Measurements from ENCODE around the gene CD34. TPM values are rescaled to one million over a fixed set of nuclear protein-coding genes. Genes with fewer than 3 reads are reported as not detected.

The CD34 gene
- polyA plus RNA-seq, 4 donors, result 1.1 to 23.7 (median 9.7) TPM

- DNase-seq (no peak), FAIRE-seq (no peak)
- 80 to 97% (median 92%) methylated on average over 1 of the region's 1 CpG for WGBS, 3 donors
- no peaks in the 10 kb centered on the region for H3K27me3 ChIP-seq (ENCODE audit: control insufficient read depth in 3 of 3, insufficient read depth in 3 of 3, low read length in 3 of 3)
- H3K27ac ChIP-seq (ENCODE audit: low read depth in 1 of 3, low read length in 2 of 3), result no peak overlapping the region
- H3K9me3 ChIP-seq (ENCODE audit: control insufficient read depth in 2 of 2, insufficient read depth in 1 of 2, low read depth in 1 of 2, low read length in 1 of 2), result no peaks in the 10 kb centered on the region
- H3K4me1 ChIP-seq (ENCODE audit: control insufficient read depth in 3 of 3, insufficient read depth in 2 of 3, low read depth in 1 of 3, low read length in 2 of 3), result peaks cover 5 to 11% (median 8%) of the 10 kb centered on the region in 3 donors
- H3K36me3 ChIP-seq (ENCODE audit: control insufficient read depth in 3 of 3, insufficient read depth in 2 of 3, low read depth in 1 of 3, low read length in 3 of 3), result peaks cover 0 to 6% (median 0%) of the 10 kb centered on the region in 3 donors
- H3K4me3 ChIP-seq (ENCODE audit: low read depth in 1 of 3, low read length in 3 of 3), result no peak overlapping the region
These were observed 52.6 kb downstream of the CD34 start for GRCh38 chr1:207858281-207858680.

GRCh38 chr1:207857447-207857846, 53.5 kb downstream of the CD34 start:
- Histone ChIP-seq H3K4me3 (ENCODE audit: low read depth in 1 of 3, low read length in 3 of 3) (no peak overlapping the region), H3K36me3 (ENCODE audit: control insufficient read depth in 3 of 3, insufficient read depth in 2 of 3, low read depth in 1 of 3, low read length in 3 of 3) (peaks cover 0 to 10% (median 0%) of the 10 kb centered on the region in 3 donors), H3K27ac (ENCODE audit: low read depth in 1 of 3, low read length in 2 of 3) (no peak overlapping the region), H3K27me3 (ENCODE audit: control insufficient read depth in 3 of 3, insufficient read depth in 3 of 3, low read length in 3 of 3) (no peaks in the 10 kb centered on the region), H3K4me1 (ENCODE audit: control insufficient read depth in 3 of 3, insufficient read depth in 2 of 3, low read depth in 1 of 3, low read length in 2 of 3) (peaks cover 10 to 19% (median 13%) of the 10 kb centered on the region in 3 donors), H3K9me3 (ENCODE audit: control insufficient read depth in 2 of 2, insufficient read depth in 1 of 2, low read depth in 1 of 2, low read length in 1 of 2) (no peaks in the 10 kb centered on the region)
- 89 to 92% (median 89%) methylated on average over 7 of the region's 7 CpGs for WGBS, 3 donors
- DNase-seq (no peak), FAIRE-seq (no peak)

GRCh38 chr1:207856276-207857023, 54.5 kb downstream of the CD34 start:
- Histone ChIP-seq H3K4me1 (ENCODE audit: control insufficient read depth in 3 of 3, insufficient read depth in 2 of 3, low read depth in 1 of 3, low read length in 2 of 3) (peaks cover 10 to 19% (median 13%) of the 10 kb centered on the region in 3 donors), H3K27ac (ENCODE audit: low read depth in 1 of 3, low read length in 2 of 3) (no peak overlapping the region), H3K4me3 (ENCODE audit: low read depth in 1 of 3, low read length in 3 of 3) (no peak overlapping the region), H3K27me3 (ENCODE audit: control insufficient read depth in 3 of 3, insufficient read depth in 3 of 3, low read length in 3 of 3) (no peaks in the 10 kb centered on the region), H3K36me3 (ENCODE audit: control insufficient read depth in 3 of 3, insufficient read depth in 2 of 3, low read depth in 1 of 3, low read length in 3 of 3) (peaks cover 0 to 6% (median 0%) of the 10 kb centered on the region in 3 donors), H3K9me3 (ENCODE audit: control insufficient read depth in 2 of 2, insufficient read depth in 1 of 2, low read depth in 1 of 2, low read length in 1 of 2) (no peaks in the 10 kb centered on the region)
- WGBS, 3 donors, result 52 to 89% (median 88%) methylated on average over 1 of the region's 1 CpG
- DNase-seq, result no peak
- FAIRE-seq, result no peak

GRCh38 chr1:207854001-207854400, 56.9 kb downstream of the CD34 start:
- FAIRE-seq (no peak), DNase-seq (no peak)
- Histone ChIP-seq H3K27ac (ENCODE audit: low read depth in 1 of 3, low read length in 2 of 3) (peak overlapping the region in 1 of 3 donors; percentile 34), H3K27me3 (ENCODE audit: control insufficient read depth in 3 of 3, insufficient read depth in 3 of 3, low read length in 3 of 3) (no peaks in the 10 kb centered on the region), H3K9me3 (ENCODE audit: control insufficient read depth in 2 of 2, insufficient read depth in 1 of 2, low read depth in 1 of 2, low read length in 1 of 2) (no peaks in the 10 kb centered on the region), H3K4me1 (ENCODE audit: control insufficient read depth in 3 of 3, insufficient read depth in 2 of 3, low read depth in 1 of 3, low read length in 2 of 3) (peaks cover 11 to 24% (median 16%) of the 10 kb centered on the region in 3 donors), H3K4me3 (ENCODE audit: low read depth in 1 of 3, low read length in 3 of 3) (no peak overlapping the region), H3K36me3 (ENCODE audit: control insufficient read depth in 3 of 3, insufficient read depth in 2 of 3, low read depth in 1 of 3, low read length in 3 of 3) (peaks cover 0 to 15% (median 0%) of the 10 kb centered on the region in 3 donors)
- WGBS, 3 donors, result 88 to 89% (median 89%) methylated on average over 2 of the region's 2 CpGs

GRCh38 chr1:207853372-207853757, 57.6 kb downstream of the CD34 start:
- no peaks in the 10 kb centered on the region for H3K27me3 ChIP-seq (ENCODE audit: control insufficient read depth in 3 of 3, insufficient read depth in 3 of 3, low read length in 3 of 3)
- H3K4me1 ChIP-seq (ENCODE audit: control insufficient read depth in 3 of 3, insufficient read depth in 2 of 3, low read depth in 1 of 3, low read length in 2 of 3), result peaks cover 13 to 21% (median 20%) of the 10 kb centered on the region in 3 donors
- no peak overlapping the region for H3K4me3 ChIP-seq (ENCODE audit: low read depth in 1 of 3, low read length in 3 of 3)
- H3K27ac ChIP-seq (ENCODE audit: low read depth in 1 of 3, low read length in 2 of 3), result peak overlapping the region in 1 of 3 donors; percentile 56
- peaks cover 0 to 15% (median 0%) of the 10 kb centered on the region in 3 donors for H3K36me3 ChIP-seq (ENCODE audit: control insufficient read depth in 3 of 3, insufficient read depth in 2 of 3, low read depth in 1 of 3, low read length in 3 of 3)
- DNase-seq (peak; percentile 66 to 80), FAIRE-seq (no peak)
- H3K9me3 ChIP-seq (ENCODE audit: control insufficient read depth in 2 of 2, insufficient read depth in 1 of 2, low read depth in 1 of 2, low read length in 1 of 2), result no peaks in the 10 kb centered on the region
- WGBS, 3 donors, result 9 to 36% (median 35%) methylated on average over 1 of the region's 1 CpG

- no peak for FAIRE-seq
- peak overlapping the region in 1 of 3 donors; percentile 56 for H3K27ac ChIP-seq (ENCODE audit: low read depth in 1 of 3, low read length in 2 of 3)
- H3K9me3 ChIP-seq (ENCODE audit: control insufficient read depth in 2 of 2, insufficient read depth in 1 of 2, low read depth in 1 of 2, low read length in 1 of 2), result no peaks in the 10 kb centered on the region
- WGBS, 3 donors, result 52 to 54% (median 53%) methylated on average over 9 of the region's 9 CpGs
- H3K27me3 ChIP-seq (ENCODE audit: control insufficient read depth in 3 of 3, insufficient read depth in 3 of 3, low read length in 3 of 3), result no peaks in the 10 kb centered on the region
- no peak overlapping the region for H3K4me3 ChIP-seq (ENCODE audit: low read depth in 1 of 3, low read length in 3 of 3)
- peaks cover 13 to 24% (median 23%) of the 10 kb centered on the region in 3 donors for H3K4me1 ChIP-seq (ENCODE audit: control insufficient read depth in 3 of 3, insufficient read depth in 2 of 3, low read depth in 1 of 3, low read length in 2 of 3)
- DNase-seq, result no peak
- H3K36me3 ChIP-seq (ENCODE audit: control insufficient read depth in 3 of 3, insufficient read depth in 2 of 3, low read depth in 1 of 3, low read length in 3 of 3), result peaks cover 0 to 15% (median 0%) of the 10 kb centered on the region in 3 donors
These were observed 58.2 kb downstream of the CD34 start for GRCh38 chr1:207852576-207853371.

GRCh38 chr1:207851696-207852095, 59.2 kb downstream of the CD34 start:
- no peak for FAIRE-seq
- Histone ChIP-seq H3K4me1 (ENCODE audit: control insufficient read depth in 3 of 3, insufficient read depth in 2 of 3, low read depth in 1 of 3, low read length in 2 of 3) (peaks cover 13 to 24% (median 23%) of the 10 kb centered on the region in 3 donors), H3K27ac (ENCODE audit: low read depth in 1 of 3, low read length in 2 of 3) (no peak overlapping the region)

GRCh38 chr1:207850621-207851407, 60.1 kb downstream of the CD34 start:
- FAIRE-seq (no peak), DNase-seq (no peak)
- Histone ChIP-seq H3K4me3 (ENCODE audit: low read depth in 1 of 3, low read length in 3 of 3) (no peak overlapping the region), H3K9me3 (ENCODE audit: control insufficient read depth in 2 of 2, insufficient read depth in 1 of 2, low read depth in 1 of 2, low read length in 1 of 2) (no peaks in the 10 kb centered on the region), H3K27ac (ENCODE audit: low read depth in 1 of 3, low read length in 2 of 3) (peak overlapping the region in 1 of 3 donors; percentile 9), H3K4me1 (ENCODE audit: control insufficient read depth in 3 of 3, insufficient read depth in 2 of 3, low read depth in 1 of 3, low read length in 2 of 3) (peaks cover 13 to 24% (median 23%) of the 10 kb centered on the region in 3 donors), H3K27me3 (ENCODE audit: control insufficient read depth in 3 of 3, insufficient read depth in 3 of 3, low read length in 3 of 3) (no peaks in the 10 kb centered on the region), H3K36me3 (ENCODE audit: control insufficient read depth in 3 of 3, insufficient read depth in 2 of 3, low read depth in 1 of 3, low read length in 3 of 3) (peaks cover 0 to 13% (median 0%) of the 10 kb centered on the region in 3 donors)
- WGBS, 3 donors, result 82 to 94% (median 89%) methylated on average over 7 of the region's 7 CpGs

More at GRCh38 chr1:207851696-207852095, 59.2 kb downstream of the CD34 start:
- DNase-seq, result no peak
- no peaks in the 10 kb centered on the region for H3K9me3 ChIP-seq (ENCODE audit: control insufficient read depth in 2 of 2, insufficient read depth in 1 of 2, low read depth in 1 of 2, low read length in 1 of 2)
- H3K27me3 ChIP-seq (ENCODE audit: control insufficient read depth in 3 of 3, insufficient read depth in 3 of 3, low read length in 3 of 3), result no peaks in the 10 kb centered on the region
- 89 to 94% (median 93%) methylated on average over 4 of the region's 4 CpGs for WGBS, 3 donors
- H3K4me3 ChIP-seq (ENCODE audit: low read depth in 1 of 3, low read length in 3 of 3), result no peak overlapping the region
- peaks cover 0 to 15% (median 0%) of the 10 kb centered on the region in 3 donors for H3K36me3 ChIP-seq (ENCODE audit: control insufficient read depth in 3 of 3, insufficient read depth in 2 of 3, low read depth in 1 of 3, low read length in 3 of 3)
